HG03135 (cell line): ENCODE results near the gene FAM83G.
"Not testable (repeated sequence)": the region's sequence is repeated elsewhere in the genome, so short reads cannot be mapped to it uniquely, and the experiment has no call there.

ENCODE experiments used
- ATAC-seq: cut with Tn5 transposase; IDR thresholded peaks from one replicate; pipeline ENCODE4 v1.9.1; 2021; ENCODE audit warnings: mild to moderate bottlenecking, moderate library complexity; ENCODE audit not compliant: unreplicated experiment

The FAM83G gene

GRCh38 chr17:18922596-18922995, 82.0 kb downstream of the FAM83G start:
- ATAC-seq, result not testable (repeated sequence)

- ATAC-seq, result peak; percentile 66
Observed at GRCh38 chr17:18921912-18922451, 82.6 kb downstream of the FAM83G start.

GRCh38 chr17:18921485-18921884, 83.1 kb downstream of the FAM83G start:
- ATAC-seq, result no peak

GRCh38 chr17:18920911-18921441, 83.6 kb downstream of the FAM83G start:
- no peak for ATAC-seq

- ATAC-seq, result no peak
Observed at GRCh38 chr17:18919963-18920362, 84.6 kb downstream of the FAM83G start.
